Hepatocyte (in vitro differentiated cells): ENCODE measurements around the gene PPM1A.

ENCODE experiments used
- EZH2 ChIP-seq: fragments of 200-600 bp; sonication (generic); IDR thresholded peaks from 2 replicates; pipeline ENCODE4 v1.6.1; 2016; ENCODE audit warnings: antibody characterized with exemption, mild to moderate bottlenecking, borderline replicate concordance
- EZH2phosphoT487 ChIP-seq: fragments of 200-600 bp; sonication (generic); IDR thresholded peaks from one replicate; pipeline ENCODE4 v1.6.1; 2018; ENCODE audit warnings: antibody characterized with exemption, mild to moderate bottlenecking, low read depth, moderate library complexity; ENCODE audit not compliant: unreplicated experiment, severe bottlenecking
- TF ChIP-seq, protein P1 (sequence below): fragments of 200-600 bp; sonication (generic); IDR thresholded peaks from 2 replicates; pipeline ENCODE4 v1.5.1; 2016; ENCODE audit warnings: antibody characterized with exemption, mild to moderate bottlenecking; ENCODE audit not compliant: poor library complexity

- TF ChIP-seq EZH2: no peak
- TF ChIP-seq, protein P1, sequence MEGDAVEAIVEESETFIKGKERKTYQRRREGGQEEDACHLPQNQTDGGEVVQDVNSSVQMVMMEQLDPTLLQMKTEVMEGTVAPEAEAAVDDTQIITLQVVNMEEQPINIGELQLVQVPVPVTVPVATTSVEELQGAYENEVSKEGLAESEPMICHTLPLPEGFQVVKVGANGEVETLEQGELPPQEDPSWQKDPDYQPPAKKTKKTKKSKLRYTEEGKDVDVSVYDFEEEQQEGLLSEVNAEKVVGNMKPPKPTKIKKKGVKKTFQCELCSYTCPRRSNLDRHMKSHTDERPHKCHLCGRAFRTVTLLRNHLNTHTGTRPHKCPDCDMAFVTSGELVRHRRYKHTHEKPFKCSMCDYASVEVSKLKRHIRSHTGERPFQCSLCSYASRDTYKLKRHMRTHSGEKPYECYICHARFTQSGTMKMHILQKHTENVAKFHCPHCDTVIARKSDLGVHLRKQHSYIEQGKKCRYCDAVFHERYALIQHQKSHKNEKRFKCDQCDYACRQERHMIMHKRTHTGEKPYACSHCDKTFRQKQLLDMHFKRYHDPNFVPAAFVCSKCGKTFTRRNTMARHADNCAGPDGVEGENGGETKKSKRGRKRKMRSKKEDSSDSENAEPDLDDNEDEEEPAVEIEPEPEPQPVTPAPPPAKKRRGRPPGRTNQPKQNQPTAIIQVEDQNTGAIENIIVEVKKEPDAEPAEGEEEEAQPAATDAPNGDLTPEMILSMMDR: no peak
- TF ChIP-seq EZH2phosphoT487: no peak
Measured at GRCh38 chr14:60199321-60199720, 49.7 kb upstream of the PPM1A start.
